Erythroblast (primary cell): ENCODE data around the gene AGAP1.

Experiments
- GATA1 ChIP-seq: IDR thresholded peaks from 2 replicates; pipeline ENCODE4 v1.6.1; 2011; ENCODE audit warnings: low read depth, mild to moderate bottlenecking, control low read depth, low read length, moderate library complexity
- POLR2A ChIP-seq: IDR thresholded peaks from 2 replicates; pipeline ENCODE4 v1.6.1; 2011; ENCODE audit warnings: mild to moderate bottlenecking, low read length

- TF ChIP-seq POLR2A (no peak), GATA1 (no peak)
These were observed 360.4 kb downstream of the AGAP1 start for GRCh38 chr2:235854276-235854675.
